Smooth muscle cell (in vitro differentiated cells): Measurements from ENCODE around the gene MVB12B. TPM values are rescaled to one million over a fixed set of nuclear protein-coding genes. Genes with fewer than 3 reads are reported as not detected.

Source experiments
- DNase-seq: peaks from one replicate; lab custom pipeline; 2025; ENCODE audit not compliant: unreplicated experiment; lab: John Stamatoyannopoulos, UW
- H2AFZ ChIP-seq: fragments of 200-600 bp; sonication (generic); 2 replicates; pipeline ENCODE4 v1.6.0; 2016; ENCODE audit warnings: antibody characterized with exemption, low read depth, mild to moderate bottlenecking
- H3F3A ChIP-seq: fragments of 200-600 bp; sonication (generic); 2 replicates; pipeline ENCODE4 v1.6.0; 2017; ENCODE audit warnings: antibody characterized with exemption, low read depth
- H3K27ac ChIP-seq: fragments of 200-600 bp; sonication (generic); 2 replicates; pipeline ENCODE4 v1.5.1; 2016; ENCODE audit warnings: low read depth, mild to moderate bottlenecking
- H3K27me3 ChIP-seq: fragments of 200-600 bp; sonication (generic); 2 replicates; pipeline ENCODE4 v1.6.1; 2016; ENCODE audit warnings: low read depth, mild to moderate bottlenecking
- H3K36me3 ChIP-seq: fragments of 200-600 bp; sonication (generic); 2 replicates; pipeline ENCODE4 v1.5.1; 2016; ENCODE audit warnings: low read depth
- H3K4me1 ChIP-seq: fragments of 200-600 bp; sonication (generic); 2 replicates; pipeline ENCODE4 v1.5.1; 2016; ENCODE audit warnings: low read depth
- H3K4me2 ChIP-seq: fragments of 200-600 bp; sonication (generic); 2 replicates; pipeline ENCODE4 v1.6.0; 2016; ENCODE audit warnings: mild to moderate bottlenecking
- H3K4me3 ChIP-seq: fragments of 200-600 bp; sonication (generic); 2 replicates; pipeline ENCODE4 v1.5.1; 2016; ENCODE audit warnings: mild to moderate bottlenecking
- H3K79me2 ChIP-seq: fragments of 200-600 bp; sonication (generic); 2 replicates; pipeline ENCODE4 v1.6.0; 2016; ENCODE audit warnings: low read depth, mild to moderate bottlenecking
- H3K9ac ChIP-seq: fragments of 200-600 bp; sonication (generic); 2 replicates; pipeline ENCODE4 v1.6.0; 2016; ENCODE audit warnings: low read depth
- H3K9me3 ChIP-seq: fragments of 200-600 bp; sonication (generic); replicated peaks from 2 replicates; pipeline ENCODE4 v1.5.1; 2016; ENCODE audit warnings: low read depth
- H4K20me1 ChIP-seq: fragments of 200-600 bp; sonication (generic); 2 replicates; pipeline ENCODE4 v1.6.0; 2016; ENCODE audit warnings: low read depth
- WGBS: methylation state at CpG from one replicate; pipeline ENCODE4 v1.1.7; 2016; ENCODE audit warnings: low lambda C conversion rate; 5-methylcytosine and 5-hydroxymethylcytosine counted together
- polyA plus RNA-seq: library from polyadenylated mRNA; unstranded; fragments of >200 nt; fragmentation: Nextera tagmentation; extraction: Ambion mirVana; gene quantifications from 2 replicates; pipeline ENCODE4 v1.2.1, GENCODE V29; 2016
- total RNA-seq: library from RNA; depleted of rRNA; stranded (reverse); fragments of >200 nt; gene quantifications from 2 replicates; pipeline ENCODE4 v1.2.3, GENCODE V29; 2014
- TF ChIP-seq, protein P1 (sequence below): fragments of 200-600 bp; sonication (generic); IDR thresholded peaks from 2 replicates; pipeline ENCODE4 v1.5.1; 2017; ENCODE audit warnings: borderline replicate concordance, mild to moderate bottlenecking, antibody characterized with exemption; ENCODE audit not compliant: insufficient read depth, poor library complexity, severe bottlenecking

The MVB12B gene
- total and polyA plus RNA-seq, 2 experiments from 2014 or later, result 4.3 to 5.4 TPM

DNA sequence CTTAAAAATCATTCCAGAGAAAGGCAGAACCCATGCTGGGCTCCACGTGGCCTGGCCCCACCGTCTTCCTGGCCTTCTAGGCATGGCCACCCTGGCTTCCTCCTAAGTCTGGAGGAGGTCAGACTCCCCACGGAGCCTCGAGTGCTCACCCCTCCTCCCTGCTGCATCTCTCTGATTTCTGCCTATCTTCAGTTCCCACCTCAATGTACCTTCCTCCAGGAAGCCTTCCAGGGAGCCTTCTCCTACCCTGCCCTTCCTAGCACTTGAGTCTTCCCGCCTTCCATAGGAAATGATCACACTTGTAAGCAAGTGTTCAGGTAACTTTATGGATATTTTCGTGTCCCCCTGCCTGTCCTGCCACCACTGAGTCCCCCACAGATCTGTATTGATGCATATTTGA is 92.0 kb downstream of the MVB12B start:
- no peaks in the 10 kb centered on the region for H3F3A ChIP-seq
- WGBS, result 89% methylated on average over 6 of the region's 6 CpGs
- H3K4me2 ChIP-seq, result no peak overlapping the region
- no peaks in the 10 kb centered on the region for H3K9me3 ChIP-seq
- peaks cover 16% of the 10 kb centered on the region for H3K4me1 ChIP-seq
- no peaks in the 10 kb centered on the region for H3K27me3 ChIP-seq
- TF ChIP-seq, protein P1, sequence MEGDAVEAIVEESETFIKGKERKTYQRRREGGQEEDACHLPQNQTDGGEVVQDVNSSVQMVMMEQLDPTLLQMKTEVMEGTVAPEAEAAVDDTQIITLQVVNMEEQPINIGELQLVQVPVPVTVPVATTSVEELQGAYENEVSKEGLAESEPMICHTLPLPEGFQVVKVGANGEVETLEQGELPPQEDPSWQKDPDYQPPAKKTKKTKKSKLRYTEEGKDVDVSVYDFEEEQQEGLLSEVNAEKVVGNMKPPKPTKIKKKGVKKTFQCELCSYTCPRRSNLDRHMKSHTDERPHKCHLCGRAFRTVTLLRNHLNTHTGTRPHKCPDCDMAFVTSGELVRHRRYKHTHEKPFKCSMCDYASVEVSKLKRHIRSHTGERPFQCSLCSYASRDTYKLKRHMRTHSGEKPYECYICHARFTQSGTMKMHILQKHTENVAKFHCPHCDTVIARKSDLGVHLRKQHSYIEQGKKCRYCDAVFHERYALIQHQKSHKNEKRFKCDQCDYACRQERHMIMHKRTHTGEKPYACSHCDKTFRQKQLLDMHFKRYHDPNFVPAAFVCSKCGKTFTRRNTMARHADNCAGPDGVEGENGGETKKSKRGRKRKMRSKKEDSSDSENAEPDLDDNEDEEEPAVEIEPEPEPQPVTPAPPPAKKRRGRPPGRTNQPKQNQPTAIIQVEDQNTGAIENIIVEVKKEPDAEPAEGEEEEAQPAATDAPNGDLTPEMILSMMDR, result no peak
- no peak for DNase-seq
- no peak overlapping the region for H3K9ac ChIP-seq
- H3K27ac ChIP-seq, result no peak overlapping the region
- no peak overlapping the region for H2AFZ ChIP-seq
- H3K79me2 ChIP-seq, result no peaks in the 10 kb centered on the region
- no peaks in the 10 kb centered on the region for H4K20me1 ChIP-seq
- no peaks in the 10 kb centered on the region for H3K36me3 ChIP-seq
- no peak overlapping the region for H3K4me3 ChIP-seq

DNA sequence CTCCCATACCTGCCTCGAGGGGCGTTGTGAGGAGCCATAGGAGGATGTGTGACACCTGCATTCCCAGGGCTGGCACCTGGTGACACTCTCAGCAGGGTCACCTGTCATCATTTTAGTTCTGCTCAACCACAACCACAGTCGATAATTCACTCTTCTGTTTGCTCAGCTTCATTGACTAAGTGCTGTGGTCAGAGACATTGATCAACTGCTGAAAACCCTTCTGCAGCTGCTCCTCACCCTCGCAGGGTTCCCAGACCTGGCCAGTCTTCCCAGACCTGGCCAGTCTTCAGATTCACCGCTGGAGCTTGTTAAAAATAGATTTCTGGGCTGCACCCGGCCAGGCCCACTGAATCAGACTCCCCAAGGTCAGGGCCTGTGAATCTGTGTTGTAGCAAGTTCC is 92.8 kb downstream of the MVB12B start:
- peaks cover 16% of the 10 kb centered on the region for H3K4me1 ChIP-seq
- WGBS, result 82% methylated on average over 6 of the region's 6 CpGs
- no peaks in the 10 kb centered on the region for H4K20me1 ChIP-seq
- no peaks in the 10 kb centered on the region for H3K36me3 ChIP-seq
- no peaks in the 10 kb centered on the region for H3K27me3 ChIP-seq
- H3K9ac ChIP-seq, result no peak overlapping the region
- H3K9me3 ChIP-seq, result no peaks in the 10 kb centered on the region
- no peak for DNase-seq
- no peaks in the 10 kb centered on the region for H3F3A ChIP-seq
- no peak overlapping the region for H3K27ac ChIP-seq
- no peak overlapping the region for H2AFZ ChIP-seq
- TF ChIP-seq, protein P1, result no peak
- no peaks in the 10 kb centered on the region for H3K79me2 ChIP-seq
- H3K4me2 ChIP-seq, result no peak overlapping the region
- no peak overlapping the region for H3K4me3 ChIP-seq

DNA sequence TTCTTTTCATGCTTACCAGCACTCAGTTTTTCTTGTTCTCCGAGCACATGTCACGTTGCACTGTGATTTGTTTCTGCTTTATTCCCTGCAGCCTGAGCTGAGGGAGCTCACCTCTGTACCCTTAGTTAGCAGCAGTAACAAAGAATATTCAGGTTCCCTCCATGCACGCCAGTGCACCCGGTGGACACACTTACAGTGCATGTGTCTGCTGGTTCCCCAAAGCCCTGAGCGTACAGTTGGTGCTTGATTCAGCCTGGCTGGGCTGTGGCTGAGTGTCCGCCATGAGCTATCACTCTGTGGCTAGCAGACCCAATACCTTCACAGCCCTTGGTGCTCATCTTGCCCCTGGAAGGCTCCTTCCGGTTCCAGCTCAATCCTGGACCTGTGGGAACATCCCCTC is 93.5 kb downstream of the MVB12B start:
- H3K27me3 ChIP-seq, result no peaks in the 10 kb centered on the region
- H3K4me3 ChIP-seq, result no peak overlapping the region
- no peaks in the 10 kb centered on the region for H3K36me3 ChIP-seq
- no peaks in the 10 kb centered on the region for H3K79me2 ChIP-seq
- WGBS, result 97% methylated on average over 7 of the region's 7 CpGs
- TF ChIP-seq, protein P1, result no peak
- H3K4me2 ChIP-seq, result no peak overlapping the region
- no peak for DNase-seq
- no peaks in the 10 kb centered on the region for H4K20me1 ChIP-seq
- H3F3A ChIP-seq, result no peaks in the 10 kb centered on the region
- peaks cover 16% of the 10 kb centered on the region for H3K4me1 ChIP-seq
- no peak overlapping the region for H2AFZ ChIP-seq
- H3K9ac ChIP-seq, result no peak overlapping the region
- H3K9me3 ChIP-seq, result no peaks in the 10 kb centered on the region
- H3K27ac ChIP-seq, result no peak overlapping the region

DNA sequence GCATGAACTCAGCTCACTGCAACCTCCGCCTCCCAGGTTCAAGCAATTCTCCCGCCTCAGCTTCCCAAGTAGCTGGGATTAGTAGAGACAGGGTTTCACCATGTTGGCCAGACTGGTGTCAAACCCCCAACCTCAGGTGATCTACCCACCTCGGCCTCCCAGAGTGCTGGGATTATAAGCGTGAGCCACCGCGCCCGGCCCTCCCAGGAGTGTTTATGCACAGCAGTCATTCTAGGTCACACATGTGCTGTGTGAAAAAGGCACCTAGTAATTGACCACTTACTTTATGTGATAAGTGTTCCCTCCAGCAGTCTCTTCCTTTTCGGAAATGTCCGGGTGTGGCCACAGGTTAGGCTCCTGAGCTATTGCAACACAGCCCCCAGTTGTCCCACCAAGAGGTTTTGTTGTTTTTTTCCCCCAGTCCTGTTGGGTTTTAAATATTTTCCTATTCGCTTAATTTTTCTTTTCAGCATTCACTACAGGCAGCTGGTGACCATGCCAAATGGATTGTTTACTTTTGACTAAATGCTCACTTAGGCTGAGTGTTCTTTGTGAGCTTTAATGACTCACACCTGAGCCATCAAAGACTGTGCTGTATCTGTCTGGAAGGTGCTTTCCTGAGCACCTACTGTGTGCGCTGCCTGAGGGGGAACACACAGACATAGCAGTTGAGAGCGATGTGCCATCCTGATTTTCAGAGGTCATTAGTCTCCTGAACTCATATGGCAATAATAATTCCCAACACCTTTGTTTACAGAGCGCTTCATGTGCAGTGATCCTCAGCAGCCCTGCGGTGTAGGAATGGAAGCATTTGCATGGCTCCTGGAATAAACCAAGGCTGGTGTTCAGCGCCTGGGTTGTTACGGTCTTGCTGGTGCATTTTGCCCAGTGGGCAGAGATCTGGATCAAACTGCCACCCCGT is 94.3 kb downstream of the MVB12B start:
- H3K4me3 ChIP-seq, result no peak overlapping the region
- peaks cover 16% of the 10 kb centered on the region for H3K4me1 ChIP-seq
- no peak overlapping the region for H2AFZ ChIP-seq
- H3K36me3 ChIP-seq, result no peaks in the 10 kb centered on the region
- no peaks in the 10 kb centered on the region for H3K27me3 ChIP-seq
- no peak for DNase-seq
- 90% methylated on average over 17 of the region's 17 CpGs for WGBS
- no peak overlapping the region for H3K4me2 ChIP-seq
- H3K27ac ChIP-seq, result no peak overlapping the region
- H3K9ac ChIP-seq, result no peak overlapping the region
- no peaks in the 10 kb centered on the region for H3F3A ChIP-seq
- no peaks in the 10 kb centered on the region for H4K20me1 ChIP-seq
- TF ChIP-seq, protein P1, result no peak
- H3K79me2 ChIP-seq, result no peaks in the 10 kb centered on the region
- H3K9me3 ChIP-seq, result no peaks in the 10 kb centered on the region
